Breast epithelium (tissue), 3 donors: ENCODE measurements around the gene DUOXA2.

Experiments
- POLR2A ChIP-seq: fragments of 450-650 bp; IDR thresholded peaks from one replicate; pipeline ENCODE4 v1.6.1; 2016; ENCODE audit warnings: antibody characterized with exemption, mild to moderate bottlenecking, moderate library complexity
- POLR2AphosphoS5 ChIP-seq, 3 donors: sonication (generic); formaldehyde crosslinking; IDR thresholded peaks; one replicate each; pipeline ENCODE4 v1.6.1; 2017; ENCODE audit warnings: antibody characterized with exemption in 3 of 3
- TF ChIP-seq, protein P1 (sequence below), 3 donors: fragments of 450-650 bp; IDR thresholded peaks; one replicate each; pipeline ENCODE4 v1.5.1; 2016 to 2017; ENCODE audit warnings: antibody characterized with exemption in 3 of 3, mild to moderate bottlenecking in 3 of 3, moderate library complexity in 3 of 3

DNA sequence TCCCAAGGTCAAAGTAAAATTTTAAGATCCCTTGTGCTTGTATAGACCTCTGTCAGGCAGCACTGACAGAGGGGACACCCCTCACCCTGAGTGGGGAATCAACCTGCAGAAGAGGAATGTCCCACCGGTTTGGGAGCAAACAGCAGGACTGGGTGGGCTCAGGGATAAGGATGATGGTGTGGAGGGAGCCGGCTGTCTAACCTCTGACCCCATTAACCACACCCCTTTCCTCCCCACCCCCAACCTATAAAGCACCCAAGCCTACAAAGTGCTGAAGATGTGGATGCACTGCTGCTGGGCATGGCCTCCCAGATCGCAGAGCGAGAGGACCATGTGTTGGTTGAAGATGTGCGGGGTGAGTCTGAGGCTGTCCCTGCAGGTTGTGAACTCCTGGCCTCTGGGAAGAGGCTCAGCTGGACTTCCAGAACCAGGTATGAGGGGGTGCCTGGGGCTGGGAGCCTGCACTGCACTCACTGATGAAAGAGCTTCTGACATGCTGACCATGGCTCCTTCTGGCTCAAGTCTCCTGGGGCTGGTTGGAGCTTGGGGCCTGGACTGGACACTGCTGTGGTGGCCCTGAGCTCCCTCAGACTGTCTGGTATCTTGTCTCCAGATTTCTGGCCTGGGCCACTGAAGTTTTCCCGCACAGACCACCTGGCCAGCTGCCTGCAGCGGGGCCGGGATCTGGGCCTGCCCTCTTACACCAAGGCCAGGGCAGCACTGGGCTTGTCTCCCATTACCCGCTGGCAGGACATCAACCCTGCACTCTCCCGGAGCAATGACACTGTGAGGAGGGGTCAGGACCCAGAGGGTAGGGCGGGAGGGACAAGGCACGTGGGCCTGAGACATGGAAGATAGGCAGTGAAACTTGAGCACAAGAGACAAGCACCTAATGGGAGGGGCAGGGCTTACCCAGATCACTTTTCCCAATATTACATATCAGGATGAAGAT lies 25.0 kb downstream of the DUOXA2 start:
- TF ChIP-seq, protein P1, sequence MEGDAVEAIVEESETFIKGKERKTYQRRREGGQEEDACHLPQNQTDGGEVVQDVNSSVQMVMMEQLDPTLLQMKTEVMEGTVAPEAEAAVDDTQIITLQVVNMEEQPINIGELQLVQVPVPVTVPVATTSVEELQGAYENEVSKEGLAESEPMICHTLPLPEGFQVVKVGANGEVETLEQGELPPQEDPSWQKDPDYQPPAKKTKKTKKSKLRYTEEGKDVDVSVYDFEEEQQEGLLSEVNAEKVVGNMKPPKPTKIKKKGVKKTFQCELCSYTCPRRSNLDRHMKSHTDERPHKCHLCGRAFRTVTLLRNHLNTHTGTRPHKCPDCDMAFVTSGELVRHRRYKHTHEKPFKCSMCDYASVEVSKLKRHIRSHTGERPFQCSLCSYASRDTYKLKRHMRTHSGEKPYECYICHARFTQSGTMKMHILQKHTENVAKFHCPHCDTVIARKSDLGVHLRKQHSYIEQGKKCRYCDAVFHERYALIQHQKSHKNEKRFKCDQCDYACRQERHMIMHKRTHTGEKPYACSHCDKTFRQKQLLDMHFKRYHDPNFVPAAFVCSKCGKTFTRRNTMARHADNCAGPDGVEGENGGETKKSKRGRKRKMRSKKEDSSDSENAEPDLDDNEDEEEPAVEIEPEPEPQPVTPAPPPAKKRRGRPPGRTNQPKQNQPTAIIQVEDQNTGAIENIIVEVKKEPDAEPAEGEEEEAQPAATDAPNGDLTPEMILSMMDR (IDR thresholded peaks at IDR 0.05), result no peak
- TF ChIP-seq POLR2A, result no peak
- TF ChIP-seq POLR2AphosphoS5 (IDR thresholded peaks at IDR 0.05), result no peak
